HG03342 (cell line): Measurements from ENCODE around the gene RPL36AL.
"Not testable (repeated sequence)": the region's sequence is repeated elsewhere in the genome, so short reads cannot be mapped to it uniquely, and the experiment has no call there.

Source experiments
- ATAC-seq: cut with Tn5 transposase; IDR thresholded peaks from one replicate; pipeline ENCODE4 v1.9.1; 2021; ENCODE audit warnings: mild to moderate bottlenecking, moderate library complexity; ENCODE audit not compliant: unreplicated experiment

RPL36AL gene

GRCh38 chr14:49619730-49620129 lies 696 bp downstream of the RPL36AL start:
- no peak for ATAC-seq

- not testable (repeated sequence) for ATAC-seq
Measured at GRCh38 chr14:49619273-49619672, 1.2 kb downstream of the RPL36AL start.

DNA sequence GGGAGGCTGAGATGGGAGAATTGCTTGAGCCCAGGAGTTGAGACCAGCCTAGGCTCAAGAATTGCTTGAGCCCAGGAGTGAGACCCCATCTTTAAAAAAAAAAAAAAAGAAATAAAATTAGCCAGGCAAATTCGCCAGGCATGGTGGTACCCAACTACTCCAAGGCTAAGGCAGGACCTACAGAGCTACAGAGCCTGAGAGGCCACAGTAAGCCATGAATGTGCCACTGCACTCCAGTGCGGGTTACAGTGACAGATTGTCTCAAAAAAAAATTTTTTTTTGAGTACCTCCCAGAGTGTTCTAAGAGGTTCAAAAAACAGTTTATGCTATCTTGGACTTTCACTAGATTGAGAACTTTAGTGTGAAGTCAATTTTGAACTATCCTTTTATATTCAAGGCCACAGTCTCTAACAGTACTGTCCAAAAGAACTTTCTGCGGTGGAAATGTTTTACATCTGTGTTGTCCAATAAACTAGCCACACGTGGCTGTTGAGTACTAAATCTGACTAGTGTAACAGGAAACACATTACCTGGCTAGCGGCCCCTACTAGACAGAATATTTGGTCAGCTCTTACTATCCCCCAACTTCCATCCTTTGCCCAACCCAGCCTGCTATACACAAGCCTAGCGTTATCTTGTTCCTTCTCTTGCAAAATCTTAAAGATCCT lies 2.4 kb downstream of the RPL36AL start:
- ATAC-seq = no peak

DNA sequence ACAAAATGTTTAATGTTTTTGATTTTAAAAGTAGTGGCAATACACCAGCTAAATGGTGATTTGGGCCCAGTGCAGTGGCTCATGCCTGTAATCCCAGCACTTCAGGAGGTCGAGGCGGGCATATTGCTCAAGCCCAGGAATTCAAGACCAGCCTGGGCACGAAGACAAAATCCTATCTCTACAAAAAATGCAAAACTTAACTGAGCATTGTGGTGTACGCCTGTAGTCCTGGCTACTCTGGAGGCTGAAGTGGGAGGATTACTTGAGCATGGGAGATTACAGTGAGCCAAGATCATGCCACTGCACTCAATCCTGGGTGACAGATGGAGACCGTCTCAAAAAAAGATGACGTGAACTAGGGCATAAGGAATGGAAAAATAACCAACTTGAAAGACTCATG lies 4.7 kb downstream of the RPL36AL start:
- no peak for ATAC-seq

GRCh38 chr14:49614196-49614595 lies 6.2 kb downstream of the RPL36AL start:
- no peak for ATAC-seq

- ATAC-seq = no peak
Measured at GRCh38 chr14:49612671-49613070, 7.8 kb downstream of the RPL36AL start.

DNA sequence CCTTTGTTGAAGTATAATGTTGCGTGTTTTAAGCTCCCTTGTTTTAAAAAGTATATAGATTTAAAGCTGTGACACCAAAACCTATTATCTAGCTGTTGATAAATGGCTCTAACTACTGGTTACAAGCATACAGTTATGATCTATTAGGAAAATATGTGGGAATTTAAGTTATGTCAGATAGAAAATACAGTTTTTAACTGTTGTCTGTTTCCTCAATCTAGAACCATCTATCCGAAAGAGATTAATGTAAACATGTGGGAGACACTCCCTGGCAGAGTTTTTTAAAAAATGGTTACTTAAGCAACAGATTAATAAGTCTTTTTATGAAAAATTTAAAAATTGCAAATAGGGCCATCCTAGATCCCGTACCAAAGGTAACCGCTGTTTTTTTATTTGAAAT lies 8.2 kb downstream of the RPL36AL start:
- ATAC-seq = no peak

GRCh38 chr14:49607583-49607982 lies 12.8 kb downstream of the RPL36AL start:
- ATAC-seq = no peak

DNA sequence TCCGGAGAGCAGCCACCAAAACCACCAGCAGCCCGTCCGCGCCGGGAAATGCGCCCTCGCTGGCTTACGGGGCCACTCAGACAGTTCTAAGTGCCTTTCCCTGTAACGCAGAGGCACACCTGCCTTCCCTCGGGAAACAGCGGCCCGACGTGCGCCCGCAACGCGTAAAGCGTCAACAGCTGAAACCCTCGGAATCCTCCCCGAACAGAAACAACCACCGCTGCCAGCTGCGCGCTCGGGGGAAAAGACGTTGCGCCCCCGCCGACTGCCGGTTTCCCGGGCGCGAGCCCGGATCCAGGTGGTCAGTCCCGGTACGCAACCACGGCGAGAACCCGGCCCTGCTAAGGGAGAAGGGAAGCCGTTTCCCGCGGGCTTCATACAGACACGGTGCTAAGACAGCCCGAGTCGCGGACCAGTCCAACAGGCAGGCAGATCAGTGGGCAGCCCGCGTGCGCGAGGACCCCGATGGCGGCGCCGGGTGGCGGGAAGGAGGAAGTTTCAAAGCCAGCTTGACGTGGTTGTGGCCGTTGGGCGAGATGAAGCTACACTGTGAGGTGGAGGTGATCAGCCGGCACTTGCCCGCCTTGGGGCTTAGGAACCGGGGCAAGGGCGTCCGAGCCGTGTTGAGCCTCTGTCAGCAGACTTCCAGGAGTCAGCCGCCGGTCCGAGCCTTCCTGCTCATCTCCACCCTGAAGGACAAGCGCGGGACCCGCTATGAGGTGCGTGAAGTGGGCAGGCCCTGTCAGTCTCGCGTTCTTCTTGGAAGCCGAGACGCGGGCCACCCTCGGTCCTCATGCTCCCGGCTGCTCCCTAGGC lies 21.7 kb downstream of the RPL36AL start, which contains the start of gene LRR1:
Gene LRR1, plus strand, starts transcription at position 456 of the 816 bp plus-strand sequence. Its CDS starts 81 bp downstream, at position 537.
- ATAC-seq = peak; percentile 44

GRCh38 chr14:49598189-49598484 lies 22.3 kb downstream of the RPL36AL start:
- no peak for ATAC-seq

- ATAC-seq = no peak
Measured at GRCh38 chr14:49594347-49595091, 25.9 kb downstream of the RPL36AL start.

DNA sequence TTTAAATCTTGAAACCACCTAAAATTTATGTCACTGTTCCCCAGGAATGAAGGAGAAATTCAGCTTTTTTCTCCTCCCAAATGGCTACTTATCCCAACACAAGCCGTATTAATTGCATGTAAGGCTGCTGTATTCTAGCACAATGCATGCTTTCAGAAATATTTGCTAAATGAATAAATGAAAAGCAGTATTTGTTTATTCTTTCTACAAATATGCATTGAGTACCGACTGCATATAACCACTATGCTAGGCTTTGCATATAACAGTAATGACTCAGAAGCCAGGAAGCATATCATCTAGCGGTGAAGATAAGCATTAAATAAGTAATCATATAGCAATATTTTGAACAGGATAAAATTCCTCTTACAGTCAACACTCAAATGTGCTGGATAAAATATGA lies 27.4 kb downstream of the RPL36AL start:
- peak; percentile 27 for ATAC-seq

- ATAC-seq = no peak
Measured at GRCh38 chr14:49589387-49589786, 31.0 kb downstream of the RPL36AL start.

- peak; percentile 34 for ATAC-seq
Measured at GRCh38 chr14:49586673-49587460, 33.6 kb downstream of the RPL36AL start.

GRCh38 chr14:49585803-49586672 lies 34.4 kb downstream of the RPL36AL start, which contains the start of gene RPS29:
TSS of gene RPS29 (minus strand) at chr14:49586380. CDS start at chr14:49586346, 34 bp downstream.
- ATAC-seq = peak; percentile 90

- not testable (repeated sequence) for ATAC-seq
Measured at GRCh38 chr14:49584981-49585640, 35.3 kb downstream of the RPL36AL start.

DNA sequence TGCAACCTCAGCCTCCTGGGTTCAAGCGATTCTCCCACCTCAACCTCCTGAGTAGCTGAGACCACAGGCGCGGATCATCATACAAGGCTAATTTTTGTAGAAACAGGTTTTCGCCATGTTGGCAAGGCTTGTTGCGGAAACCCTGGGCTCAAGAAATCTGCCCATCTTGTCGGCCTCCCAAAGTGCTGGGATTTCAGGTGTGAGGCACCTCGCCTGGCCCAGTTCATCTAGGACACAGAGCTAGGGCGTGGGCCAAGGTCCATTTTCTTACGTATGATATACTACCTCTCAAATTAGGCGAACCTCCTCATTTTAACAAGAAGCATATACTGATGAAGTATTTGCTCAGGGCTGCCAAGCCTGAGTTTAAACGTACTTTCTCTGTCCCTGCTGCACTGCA lies 36.4 kb downstream of the RPL36AL start:
- no peak for ATAC-seq

- ATAC-seq = no peak
Measured at GRCh38 chr14:49583629-49584028, 36.8 kb downstream of the RPL36AL start.
